Measurements from ENCODE around the gene GPATCH2L.

DNA sequence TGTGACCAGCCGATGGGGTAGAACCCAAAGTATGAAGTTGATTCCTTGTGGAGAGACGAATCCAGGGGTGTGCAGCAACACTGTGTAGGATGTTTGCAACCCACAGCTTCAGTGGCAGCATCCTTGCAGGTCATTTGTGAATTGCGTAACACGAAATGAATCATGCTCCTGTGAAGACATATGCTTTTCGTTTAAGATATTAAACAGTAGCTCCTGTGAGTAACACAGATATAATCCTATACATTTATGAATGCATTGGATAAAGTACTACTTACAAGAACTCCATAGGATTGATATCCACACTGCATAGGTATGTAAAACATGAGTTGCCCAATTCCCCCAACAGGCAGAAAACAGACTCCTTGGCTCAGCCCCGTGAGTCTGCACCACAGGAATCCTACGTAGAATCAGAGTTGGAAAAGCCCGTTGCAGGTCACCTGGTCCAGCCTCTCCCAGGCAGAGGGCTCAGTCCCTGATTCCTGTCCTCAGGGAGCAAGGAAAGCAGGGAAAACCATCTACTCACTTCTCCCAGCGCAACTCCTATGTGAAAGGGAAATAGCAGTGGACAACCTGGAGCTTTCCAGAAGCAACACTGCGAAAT, 75.8 kb downstream of the GPATCH2L start:
- TF ChIP-seq POLR2A (IDR thresholded peaks at IDR 0.05): no peak
- TF ChIP-seq, protein P1, sequence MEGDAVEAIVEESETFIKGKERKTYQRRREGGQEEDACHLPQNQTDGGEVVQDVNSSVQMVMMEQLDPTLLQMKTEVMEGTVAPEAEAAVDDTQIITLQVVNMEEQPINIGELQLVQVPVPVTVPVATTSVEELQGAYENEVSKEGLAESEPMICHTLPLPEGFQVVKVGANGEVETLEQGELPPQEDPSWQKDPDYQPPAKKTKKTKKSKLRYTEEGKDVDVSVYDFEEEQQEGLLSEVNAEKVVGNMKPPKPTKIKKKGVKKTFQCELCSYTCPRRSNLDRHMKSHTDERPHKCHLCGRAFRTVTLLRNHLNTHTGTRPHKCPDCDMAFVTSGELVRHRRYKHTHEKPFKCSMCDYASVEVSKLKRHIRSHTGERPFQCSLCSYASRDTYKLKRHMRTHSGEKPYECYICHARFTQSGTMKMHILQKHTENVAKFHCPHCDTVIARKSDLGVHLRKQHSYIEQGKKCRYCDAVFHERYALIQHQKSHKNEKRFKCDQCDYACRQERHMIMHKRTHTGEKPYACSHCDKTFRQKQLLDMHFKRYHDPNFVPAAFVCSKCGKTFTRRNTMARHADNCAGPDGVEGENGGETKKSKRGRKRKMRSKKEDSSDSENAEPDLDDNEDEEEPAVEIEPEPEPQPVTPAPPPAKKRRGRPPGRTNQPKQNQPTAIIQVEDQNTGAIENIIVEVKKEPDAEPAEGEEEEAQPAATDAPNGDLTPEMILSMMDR (IDR thresholded peaks at IDR 0.05): no peak

All from Peyer's patch (tissue), 4 donors.